Measurements from ENCODE around the gene LY6G6C.

LY6G6C gene

DNA sequence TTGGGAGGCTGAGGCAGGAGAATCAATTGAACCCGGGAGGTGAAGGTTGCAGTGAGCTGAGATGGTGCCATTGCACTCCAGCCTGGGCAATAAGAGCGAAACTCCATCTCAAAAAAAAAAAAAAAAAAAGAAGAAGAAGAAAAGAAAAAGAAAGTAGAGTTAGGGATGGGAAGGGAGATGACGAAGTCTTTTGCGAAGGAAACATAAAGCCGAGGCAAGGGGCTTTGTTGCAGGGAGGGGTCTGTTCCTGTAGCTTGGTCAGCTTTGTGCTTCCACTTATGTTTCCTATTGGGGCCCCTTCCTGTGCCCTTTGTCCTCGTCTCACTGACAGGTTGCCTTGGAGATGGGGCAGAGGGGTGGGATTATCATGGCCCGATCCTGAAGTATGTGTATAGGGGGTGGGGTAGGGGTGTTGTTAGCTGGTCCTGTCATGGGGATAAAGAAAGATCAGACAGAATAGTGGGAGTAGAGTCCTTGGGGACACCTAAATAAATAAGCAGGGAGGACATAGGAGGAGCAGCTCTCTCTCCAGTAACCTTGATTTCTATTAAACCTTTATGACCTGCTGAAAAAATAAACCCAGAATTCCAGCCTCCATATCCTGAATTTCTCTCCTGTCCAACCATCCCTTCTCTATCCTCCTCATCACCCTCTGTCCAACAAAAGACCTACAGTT is 15.9 kb upstream of the LY6G6C start:
- TF ChIP-seq, protein P1, sequence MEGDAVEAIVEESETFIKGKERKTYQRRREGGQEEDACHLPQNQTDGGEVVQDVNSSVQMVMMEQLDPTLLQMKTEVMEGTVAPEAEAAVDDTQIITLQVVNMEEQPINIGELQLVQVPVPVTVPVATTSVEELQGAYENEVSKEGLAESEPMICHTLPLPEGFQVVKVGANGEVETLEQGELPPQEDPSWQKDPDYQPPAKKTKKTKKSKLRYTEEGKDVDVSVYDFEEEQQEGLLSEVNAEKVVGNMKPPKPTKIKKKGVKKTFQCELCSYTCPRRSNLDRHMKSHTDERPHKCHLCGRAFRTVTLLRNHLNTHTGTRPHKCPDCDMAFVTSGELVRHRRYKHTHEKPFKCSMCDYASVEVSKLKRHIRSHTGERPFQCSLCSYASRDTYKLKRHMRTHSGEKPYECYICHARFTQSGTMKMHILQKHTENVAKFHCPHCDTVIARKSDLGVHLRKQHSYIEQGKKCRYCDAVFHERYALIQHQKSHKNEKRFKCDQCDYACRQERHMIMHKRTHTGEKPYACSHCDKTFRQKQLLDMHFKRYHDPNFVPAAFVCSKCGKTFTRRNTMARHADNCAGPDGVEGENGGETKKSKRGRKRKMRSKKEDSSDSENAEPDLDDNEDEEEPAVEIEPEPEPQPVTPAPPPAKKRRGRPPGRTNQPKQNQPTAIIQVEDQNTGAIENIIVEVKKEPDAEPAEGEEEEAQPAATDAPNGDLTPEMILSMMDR (IDR thresholded peaks at IDR 0.05; ENCODE audit: control insufficient read depth, insufficient read depth, low read depth, low read length, missing control alignments), result no peak
- no peak overlapping the region for H3K4me3 ChIP-seq (ENCODE audit: control insufficient read depth, low read depth, low read length)
- DNase-seq (ENCODE audit: low read depth), result no peak

DNA sequence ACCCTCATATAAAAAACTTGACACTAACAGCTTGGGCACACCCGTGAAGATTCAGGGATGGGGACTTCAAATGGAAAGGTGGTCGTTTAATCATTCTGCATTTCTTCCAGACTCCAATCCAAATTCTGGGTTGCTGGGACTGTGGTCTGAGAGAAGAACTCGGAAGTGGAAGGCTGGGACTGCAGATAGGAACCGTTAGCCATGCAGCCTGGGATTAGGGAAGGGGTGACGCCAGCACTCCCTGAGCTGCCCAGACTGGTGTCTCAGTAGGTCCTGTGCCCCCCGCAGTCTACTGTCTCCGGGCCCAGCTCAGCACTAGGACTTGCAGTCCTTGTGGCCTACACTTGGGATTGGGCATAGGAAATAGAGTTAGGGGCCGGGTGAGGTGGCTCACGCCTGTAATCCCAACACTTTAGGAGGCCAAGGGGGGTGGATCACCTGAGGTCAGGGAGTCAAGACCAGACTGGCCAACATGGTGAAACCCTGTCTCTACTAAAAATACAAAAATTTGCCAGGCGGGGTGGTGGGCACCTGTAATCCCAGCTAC is 15.3 kb upstream of the LY6G6C start:
- H3K4me3 ChIP-seq (ENCODE audit: control insufficient read depth, low read depth, low read length), result peak overlapping the region; percentile 85
- DNase-seq (ENCODE audit: low read depth), result no peak
- TF ChIP-seq, protein P1 (IDR thresholded peaks at IDR 0.05; ENCODE audit: control insufficient read depth, insufficient read depth, low read depth, low read length, missing control alignments), result no peak

DNA sequence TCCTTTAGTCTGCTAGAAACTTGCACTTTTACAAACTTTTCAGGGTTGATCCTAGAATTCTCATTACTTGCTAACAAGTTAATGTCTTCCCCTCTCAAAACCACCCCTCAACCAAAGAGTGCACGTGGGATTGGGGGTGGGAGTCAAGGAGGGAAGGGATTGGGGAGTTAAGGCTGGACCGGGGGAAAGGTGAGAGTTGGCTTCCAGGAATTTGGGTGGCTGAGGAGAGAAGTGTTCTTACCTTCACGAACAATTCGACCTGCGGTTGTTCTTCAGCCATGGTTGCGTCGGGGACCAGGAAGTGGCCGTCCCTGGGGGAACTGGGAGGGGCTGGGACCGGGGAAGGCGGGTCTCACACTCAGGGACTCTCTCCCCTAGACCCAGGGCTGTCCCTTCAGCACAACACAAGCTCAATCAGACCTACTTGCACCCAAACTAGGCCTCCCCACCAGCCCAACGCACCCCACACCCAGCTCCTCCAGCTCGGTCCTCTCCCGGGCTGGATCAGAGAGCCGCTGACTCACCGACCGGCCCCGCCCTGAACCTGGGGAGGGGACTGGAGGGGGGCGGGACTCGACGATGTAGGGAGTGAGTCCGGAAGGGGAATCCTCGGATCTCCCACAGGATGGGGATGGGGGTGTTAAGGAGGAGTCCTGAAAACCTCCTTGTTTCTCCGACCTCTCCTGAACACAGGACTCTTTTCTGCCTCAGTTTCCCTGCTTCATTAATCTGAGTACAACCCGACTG is 14.6 kb upstream of the LY6G6C start, which contains the start of gene CLIC1:
CLIC1 (minus strand) TSS at position 510 of the 747 bp plus-strand sequence; CDS start at position 280, 230 bp downstream.
- TF ChIP-seq, protein P1 (IDR thresholded peaks at IDR 0.05; ENCODE audit: control insufficient read depth, insufficient read depth, low read depth, low read length, missing control alignments), result no peak
- DNase-seq (ENCODE audit: low read depth), result no peak
- peak within 1 kb of the TSS; percentile 85 for H3K4me3 ChIP-seq (ENCODE audit: control insufficient read depth, low read depth, low read length)

DNA sequence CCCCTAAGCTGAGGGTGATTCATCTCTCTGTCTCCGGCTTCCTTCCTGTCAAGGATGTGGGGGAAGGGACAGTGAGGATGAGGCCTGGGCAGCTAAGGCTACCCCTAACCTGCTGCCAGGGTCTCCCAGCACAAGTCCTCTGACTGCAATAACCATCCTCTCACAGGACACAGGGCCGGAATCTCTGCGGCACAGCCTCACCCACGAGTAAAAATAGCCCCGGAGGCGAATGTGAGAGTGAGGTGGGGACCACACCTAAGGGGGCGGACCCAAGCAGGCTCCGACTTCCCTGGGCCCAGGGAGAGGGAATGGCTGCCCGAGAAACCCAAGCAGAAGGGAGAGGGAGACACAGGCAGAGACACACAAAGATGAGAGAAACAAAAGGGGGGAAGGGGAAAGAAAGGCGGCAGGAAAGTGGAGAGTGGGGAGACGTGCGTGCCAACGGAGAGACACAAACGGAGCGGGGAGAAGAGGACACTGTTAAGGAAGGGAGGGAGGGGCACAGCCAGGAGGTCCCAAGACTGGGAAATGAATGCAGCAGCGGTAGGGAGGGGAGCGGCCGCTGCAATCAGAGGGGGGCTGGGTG is 13.4 kb upstream of the LY6G6C start:
- TF ChIP-seq, protein P1 (IDR thresholded peaks at IDR 0.05; ENCODE audit: control insufficient read depth, insufficient read depth, low read depth, low read length, missing control alignments), result no peak
- DNase-seq (ENCODE audit: low read depth), result no peak
- peak overlapping the region; percentile 85 for H3K4me3 ChIP-seq (ENCODE audit: control insufficient read depth, low read depth, low read length)

DNA sequence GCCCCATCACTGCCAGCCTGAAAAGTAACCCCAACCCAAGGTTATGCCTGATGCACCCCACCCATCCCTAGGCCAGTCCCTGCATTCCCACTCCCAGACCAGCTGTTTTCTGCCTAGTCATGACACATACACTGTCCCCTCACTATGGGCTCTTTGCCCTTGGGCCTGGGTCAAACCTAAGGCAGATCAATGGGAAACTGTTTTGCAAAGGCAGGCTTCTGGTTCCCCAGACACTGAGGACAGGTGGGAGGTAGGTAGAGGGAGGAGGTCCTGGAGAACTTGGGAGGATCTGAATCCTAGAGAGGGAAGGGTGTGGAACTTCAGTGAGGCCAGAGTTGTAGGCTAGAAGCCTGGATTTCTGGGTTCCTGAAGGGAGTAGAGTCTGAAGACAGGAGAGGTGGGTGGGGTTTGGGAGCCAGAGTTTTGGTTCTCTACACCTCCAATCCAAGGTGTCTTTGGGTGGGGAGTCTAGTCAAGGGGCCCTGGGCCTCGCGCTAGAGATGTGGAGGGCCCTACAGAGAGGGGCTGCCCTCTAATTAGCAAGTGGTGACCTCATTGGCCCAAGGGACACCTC is 12.8 kb upstream of the LY6G6C start:
- peak overlapping the region; percentile 85 for H3K4me3 ChIP-seq (ENCODE audit: control insufficient read depth, low read depth, low read length)
- TF ChIP-seq, protein P1 (IDR thresholded peaks at IDR 0.05; ENCODE audit: control insufficient read depth, insufficient read depth, low read depth, low read length, missing control alignments), result no peak
- no peak for DNase-seq (ENCODE audit: low read depth)

DNA sequence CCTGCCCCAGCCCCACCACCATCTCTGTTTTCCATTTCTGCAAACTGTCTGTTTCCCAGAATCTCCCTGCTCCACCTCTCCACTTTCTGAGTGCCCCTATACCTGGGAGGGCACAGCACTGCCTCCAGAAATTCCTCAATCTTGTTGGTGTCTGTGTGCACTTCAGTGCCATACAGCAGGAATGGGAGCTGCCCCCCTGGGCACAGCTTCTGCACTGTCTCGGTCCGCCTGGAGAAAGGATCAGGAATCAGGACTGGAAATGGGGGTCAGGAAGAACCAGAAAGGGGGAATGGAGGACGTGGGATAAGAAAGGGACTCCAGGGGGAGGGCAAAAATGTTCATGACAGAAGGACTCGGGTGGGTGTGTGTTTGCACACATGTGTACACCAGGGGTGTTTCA is 12.2 kb upstream of the LY6G6C start:
- TF ChIP-seq, protein P1 (IDR thresholded peaks at IDR 0.05; ENCODE audit: control insufficient read depth, insufficient read depth, low read depth, low read length, missing control alignments), result no peak
- H3K4me3 ChIP-seq (ENCODE audit: control insufficient read depth, low read depth, low read length), result no peak overlapping the region; the same call in 1 of the 2 replicates
- no peak for DNase-seq (ENCODE audit: low read depth)

All from AG09309 (cell line).